H9 (cell line): ENCODE results near the gene PGBD4. TPM values are rescaled to one million over a fixed set of nuclear protein-coding genes. Genes with fewer than 3 reads are reported as not detected.

ENCODE experiments used
- DNase-seq: peaks from one replicate; pipeline ENCODE4 v3.0.0-alpha.2; 2017
- H2AFZ ChIP-seq: one replicate; pipeline ENCODE4 v1.6.1; 2013; ENCODE audit warnings: mild to moderate bottlenecking, low read length, control low read depth, moderate library complexity
- H2AK5ac ChIP-seq: 2 replicates; pipeline ENCODE4 v1.6.1; 2013; ENCODE audit warnings: low read length, control low read depth, mixed read lengths; ENCODE audit not compliant: insufficient read length
- H2BK120ac ChIP-seq: one replicate; pipeline ENCODE4 v1.6.1; 2013; ENCODE audit warnings: low read depth, mild to moderate bottlenecking, low read length, control low read depth, inconsistent platforms; ENCODE audit not compliant: poor library complexity, severe bottlenecking
- H2BK12ac ChIP-seq: 2 replicates; pipeline ENCODE4 v1.6.1; 2013; ENCODE audit warnings: low read length, control low read depth, mixed read lengths, low read depth; ENCODE audit not compliant: insufficient read length
- H2BK15ac ChIP-seq: 2 replicates; pipeline ENCODE4 v1.6.1; 2013; ENCODE audit warnings: low read depth, low read length, control low read depth
- H2BK20ac ChIP-seq: one replicate; pipeline ENCODE4 v1.6.1; 2013; ENCODE audit warnings: low read depth, mild to moderate bottlenecking, low read length, control low read depth, inconsistent platforms; ENCODE audit not compliant: poor library complexity, severe bottlenecking
- H2BK5ac ChIP-seq: 2 replicates; pipeline ENCODE4 v1.6.1; 2013; ENCODE audit warnings: low read length, control low read depth, mixed read lengths; ENCODE audit not compliant: insufficient read length
- H3K14ac ChIP-seq: 2 replicates; pipeline ENCODE4 v1.6.1; 2013; ENCODE audit warnings: low read length, control low read depth; ENCODE audit not compliant: insufficient read depth
- H3K18ac ChIP-seq: 2 replicates; pipeline ENCODE4 v1.6.1; 2013; ENCODE audit warnings: low read depth, mild to moderate bottlenecking, mixed read lengths, low read length, control low read depth; ENCODE audit not compliant: insufficient read length
- H3K23ac ChIP-seq: 2 replicates; pipeline ENCODE4 v1.6.1; 2013; ENCODE audit warnings: low read length, control low read depth, mixed read lengths, low read depth; ENCODE audit not compliant: insufficient read length
- H3K23me2 ChIP-seq: 2 replicates; pipeline ENCODE4 v1.6.1; 2013; ENCODE audit warnings: low read depth, mild to moderate bottlenecking, mixed read lengths, low read length, control low read depth; ENCODE audit not compliant: insufficient read length, poor library complexity, severe bottlenecking
- H3K27ac ChIP-seq: 2 replicates; pipeline ENCODE4 v1.5.1; 2013; ENCODE audit warnings: low read length, control low read depth, mixed read lengths, low read depth; ENCODE audit not compliant: insufficient read length
- H3K27me3 ChIP-seq: 2 replicates; pipeline ENCODE4 v1.6.1; 2013; ENCODE audit warnings: low read length, control low read depth, inconsistent platforms; ENCODE audit not compliant: insufficient read depth
- H3K4ac ChIP-seq: 2 replicates; pipeline ENCODE4 v1.6.1; 2013; ENCODE audit warnings: low read depth, mild to moderate bottlenecking, control low read depth, inconsistent platforms, low read length, moderate library complexity
- H3K4me1 ChIP-seq: 2 replicates; pipeline ENCODE4 v1.6.1; 2013; ENCODE audit warnings: low read length, control low read depth, inconsistent platforms; ENCODE audit not compliant: insufficient read depth
- H3K4me2 ChIP-seq: 2 replicates; pipeline ENCODE4 v1.6.1; 2013; ENCODE audit warnings: low read length, control low read depth, mixed read lengths; ENCODE audit not compliant: insufficient read length, insufficient read depth
- H3K56ac ChIP-seq: 2 replicates; pipeline ENCODE4 v1.6.1; 2013; ENCODE audit warnings: low read depth, mild to moderate bottlenecking, mixed read lengths, low read length, control low read depth; ENCODE audit not compliant: insufficient read length
- H3K79me1 ChIP-seq: 2 replicates; pipeline ENCODE4 v1.6.1; 2013; ENCODE audit warnings: low read depth, mild to moderate bottlenecking, moderate library complexity, low read length, control low read depth, inconsistent platforms; ENCODE audit not compliant: insufficient read depth, poor library complexity, severe bottlenecking
- H3K79me2 ChIP-seq: 2 replicates; pipeline ENCODE4 v1.6.1; 2013; ENCODE audit warnings: low read length, control low read depth, inconsistent platforms; ENCODE audit not compliant: insufficient read depth
- H3K9ac ChIP-seq: 2 replicates; pipeline ENCODE4 v1.6.1; 2013; ENCODE audit warnings: low read length, control low read depth, mixed read lengths; ENCODE audit not compliant: insufficient read length; ENCODE audit errors: extremely low read depth
- H3K9me3 ChIP-seq: one replicate; pipeline ENCODE4 v1.6.1; 2013; ENCODE audit warnings: low read depth, low read length, inconsistent platforms; ENCODE audit not compliant: control insufficient read depth
- H3T11ph ChIP-seq: one replicate; pipeline ENCODE4 v1.6.1; 2013; ENCODE audit warnings: mild to moderate bottlenecking, low read length, control low read depth, inconsistent platforms
- H4K20me1 ChIP-seq: one replicate; pipeline ENCODE4 v1.6.1; 2013; ENCODE audit not compliant: control insufficient read depth, insufficient read length, insufficient read depth
- H4K5ac ChIP-seq: 2 replicates; pipeline ENCODE4 v1.6.1; 2013; ENCODE audit warnings: low read depth, mild to moderate bottlenecking, mixed read lengths, low read length, control low read depth; ENCODE audit not compliant: insufficient read length
- H4K8ac ChIP-seq: replicated peaks from 2 replicates; pipeline ENCODE4 v1.6.1; 2013; ENCODE audit warnings: low read length, control low read depth, mixed read lengths, low read depth; ENCODE audit not compliant: insufficient read length
- H4K91ac ChIP-seq: 2 replicates; pipeline ENCODE4 v1.6.1; 2013; ENCODE audit warnings: low read depth, mild to moderate bottlenecking, moderate library complexity, mixed read lengths, low read length, control low read depth; ENCODE audit not compliant: insufficient read length
- H3K27ac Mint-ChIP-seq, 3 experiments: 2 replicates in 2 of 3; 3 replicates in 1 of 3; pipeline ENCODE4 v1.8.0; 2020 to 2021; ENCODE audit warnings: mixed read lengths in 3 of 3, mild to moderate bottlenecking in 1 of 3, moderate library complexity in 1 of 3
- H3K27me3 Mint-ChIP-seq: 2 replicates; pipeline ENCODE4 v1.8.0; 2021; ENCODE audit warnings: low read depth, mild to moderate bottlenecking, moderate library complexity, mixed read lengths
- H3K36me3 Mint-ChIP-seq, 3 experiments: 2 replicates in 2 of 3; 3 replicates in 1 of 3; pipeline ENCODE4 v1.8.0; 2020 to 2021; ENCODE audit warnings: low read depth in 3 of 3, mixed read lengths in 3 of 3; ENCODE audit not compliant: insufficient read depth in 1 of 3
- H3K4me1 Mint-ChIP-seq, 2 experiments: 2 replicates each; pipeline ENCODE4 v1.8.0; 2020; ENCODE audit warnings: mixed read lengths in 2 of 2
- H3K4me3 Mint-ChIP-seq, 2 experiments: 2 replicates in 1 of 2; 3 replicates in 1 of 2; pipeline ENCODE4 v1.8.0; 2020 to 2021; ENCODE audit warnings: mild to moderate bottlenecking in 2 of 2, mixed read lengths in 2 of 2, moderate library complexity in 1 of 2
- H3K9me3 Mint-ChIP-seq, 2 experiments: 2 replicates in 1 of 2; 3 replicates in 1 of 2; pipeline ENCODE4 v1.8.0; 2020; ENCODE audit warnings: mild to moderate bottlenecking in 2 of 2, mixed read lengths in 2 of 2, moderate library complexity in 1 of 2
- WGBS: extraction: QIAGEN DNeasy Blood & Tissue Kit; methylation state at CpG from one replicate; pipeline ENCODE4 v1.1.7; 2013; ENCODE audit warnings: missing lambda C conversion rate, low lambda C conversion rate, mixed read lengths; ENCODE audit not compliant: insufficient read length; ENCODE audit errors: extremely low coverage; 5-methylcytosine and 5-hydroxymethylcytosine counted together
- total RNA-seq: library from RNA; stranded (reverse); gene quantifications from 2 replicates; pipeline ENCODE4 v1.2.1, GENCODE V29; 2021
- TF ChIP-seq, protein P1 (sequence below): fragments of 200-600 bp; sonication (generic); conservative IDR thresholded peaks from 3 replicates; pipeline ENCODE4 v1.8.0; 2021; ENCODE audit warnings: antibody characterized with exemption, mild to moderate bottlenecking

The PGBD4 gene
- total RNA-seq, 1 experiment from 2014 or later: 1.2 TPM

DNA sequence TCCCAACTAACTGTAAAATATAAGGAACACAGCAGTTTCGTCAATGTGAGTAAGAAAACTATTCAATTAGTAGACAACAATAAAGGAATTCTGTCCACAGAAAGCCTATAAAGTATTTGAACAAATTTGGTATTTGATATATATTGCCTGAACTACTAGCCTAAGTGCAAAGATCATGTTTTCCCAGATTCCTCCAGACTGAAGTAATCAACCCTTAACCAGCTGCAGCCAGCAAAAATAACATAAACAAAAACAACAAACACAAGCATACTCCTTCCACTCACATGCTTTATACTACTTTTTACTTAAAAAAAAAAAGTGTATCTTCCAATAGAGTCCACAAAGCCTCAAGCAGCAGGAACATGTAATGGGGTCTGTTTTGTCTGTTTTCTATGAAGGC lies 24.1 kb downstream of the PGBD4 start:
- Histone ChIP-seq H4K91ac (no peak overlapping the region), H2BK12ac (no peak overlapping the region), H2BK15ac (no peak overlapping the region), H3K9me3 (no peaks in the 10 kb centered on the region), H2BK120ac (no peak overlapping the region), H2AFZ (no peak overlapping the region), H3K18ac (no peak overlapping the region), H3K4ac (no peak overlapping the region), H3T11ph (no peak overlapping the region), H4K8ac (no peak overlapping the region), H3K56ac (no peak overlapping the region), H4K20me1 (no peaks in the 10 kb centered on the region), H3K79me2 (no peaks in the 10 kb centered on the region), H3K27me3 (no peaks in the 10 kb centered on the region), H3K79me1 (no peaks in the 10 kb centered on the region), H2BK5ac (no peak overlapping the region), H3K4me2 (no peak overlapping the region), H2AK5ac (no peak overlapping the region), H3K23me2 (no peaks in the 10 kb centered on the region), H4K5ac (no peak overlapping the region), H3K9ac (no peak overlapping the region), H3K23ac (no peak overlapping the region), H3K27ac (no peak overlapping the region), H3K4me1 (no peaks in the 10 kb centered on the region), H3K14ac (no peak overlapping the region), H2BK20ac (no peak overlapping the region)
- Mint-ChIP-seq H3K9me3 (no peaks in the 10 kb centered on the region; a peak in 1 of 5 replicates), H3K4me3 (no peak overlapping the region), H3K36me3 (no peaks in the 10 kb centered on the region; a peak in 1 of 7 replicates), H3K4me1 (peaks cover 11 to 12% of the 10 kb centered on the region in 2 experiments), H3K27me3 (peaks cover 4% of the 10 kb centered on the region), H3K27ac (no peak overlapping the region)
- no CpG with 5 or more reads among the region's 1 CpG for WGBS
- TF ChIP-seq, protein P1, sequence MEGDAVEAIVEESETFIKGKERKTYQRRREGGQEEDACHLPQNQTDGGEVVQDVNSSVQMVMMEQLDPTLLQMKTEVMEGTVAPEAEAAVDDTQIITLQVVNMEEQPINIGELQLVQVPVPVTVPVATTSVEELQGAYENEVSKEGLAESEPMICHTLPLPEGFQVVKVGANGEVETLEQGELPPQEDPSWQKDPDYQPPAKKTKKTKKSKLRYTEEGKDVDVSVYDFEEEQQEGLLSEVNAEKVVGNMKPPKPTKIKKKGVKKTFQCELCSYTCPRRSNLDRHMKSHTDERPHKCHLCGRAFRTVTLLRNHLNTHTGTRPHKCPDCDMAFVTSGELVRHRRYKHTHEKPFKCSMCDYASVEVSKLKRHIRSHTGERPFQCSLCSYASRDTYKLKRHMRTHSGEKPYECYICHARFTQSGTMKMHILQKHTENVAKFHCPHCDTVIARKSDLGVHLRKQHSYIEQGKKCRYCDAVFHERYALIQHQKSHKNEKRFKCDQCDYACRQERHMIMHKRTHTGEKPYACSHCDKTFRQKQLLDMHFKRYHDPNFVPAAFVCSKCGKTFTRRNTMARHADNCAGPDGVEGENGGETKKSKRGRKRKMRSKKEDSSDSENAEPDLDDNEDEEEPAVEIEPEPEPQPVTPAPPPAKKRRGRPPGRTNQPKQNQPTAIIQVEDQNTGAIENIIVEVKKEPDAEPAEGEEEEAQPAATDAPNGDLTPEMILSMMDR: no peak
- DNase-seq: no peak
